ENCODE results near the gene APOA5. TPM values are rescaled to one million over a fixed set of nuclear protein-coding genes. Genes with fewer than 3 reads are reported as not detected.

Gene APOA5
- total and polyA plus RNA-seq, 2 of the 13 experiments (the other 11 are each of a cell fraction or from before 2014, with no cell fraction given) = 44.0 to 49.1 TPM

DNA sequence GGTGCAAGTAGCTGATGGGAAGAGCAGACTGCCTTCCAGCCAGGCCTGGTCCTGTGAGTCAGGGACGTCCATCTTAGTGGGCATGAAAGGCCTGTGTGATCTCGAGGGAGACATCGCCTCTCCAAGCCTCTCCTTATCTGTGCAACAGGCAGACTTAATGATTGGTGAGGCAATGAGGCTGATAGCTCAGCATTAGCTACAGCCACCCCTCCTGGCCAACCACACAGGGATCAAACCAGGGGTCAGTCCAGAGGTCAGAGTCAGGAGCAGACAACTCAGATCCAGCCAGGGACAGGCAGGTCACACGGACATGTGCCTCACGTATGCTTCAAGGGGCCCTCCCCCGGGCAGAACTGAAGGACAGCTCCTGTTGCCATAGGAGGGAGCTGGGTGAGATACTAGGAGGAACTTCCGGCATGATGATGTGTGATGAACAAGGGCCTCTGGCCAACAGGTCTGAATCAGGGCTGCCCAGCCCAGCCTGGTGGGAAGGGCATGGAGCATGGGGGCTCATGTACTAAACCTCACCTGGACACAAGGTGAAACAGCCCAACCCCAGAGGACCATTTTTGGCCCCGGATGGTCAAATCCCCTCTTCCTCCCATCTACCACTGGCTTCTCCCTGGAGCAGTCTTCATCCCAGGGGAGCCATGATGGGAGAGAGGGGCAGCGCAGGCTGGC lies 35.2 kb upstream of the APOA5 start (continued):
- TF ChIP-seq, protein P1, sequence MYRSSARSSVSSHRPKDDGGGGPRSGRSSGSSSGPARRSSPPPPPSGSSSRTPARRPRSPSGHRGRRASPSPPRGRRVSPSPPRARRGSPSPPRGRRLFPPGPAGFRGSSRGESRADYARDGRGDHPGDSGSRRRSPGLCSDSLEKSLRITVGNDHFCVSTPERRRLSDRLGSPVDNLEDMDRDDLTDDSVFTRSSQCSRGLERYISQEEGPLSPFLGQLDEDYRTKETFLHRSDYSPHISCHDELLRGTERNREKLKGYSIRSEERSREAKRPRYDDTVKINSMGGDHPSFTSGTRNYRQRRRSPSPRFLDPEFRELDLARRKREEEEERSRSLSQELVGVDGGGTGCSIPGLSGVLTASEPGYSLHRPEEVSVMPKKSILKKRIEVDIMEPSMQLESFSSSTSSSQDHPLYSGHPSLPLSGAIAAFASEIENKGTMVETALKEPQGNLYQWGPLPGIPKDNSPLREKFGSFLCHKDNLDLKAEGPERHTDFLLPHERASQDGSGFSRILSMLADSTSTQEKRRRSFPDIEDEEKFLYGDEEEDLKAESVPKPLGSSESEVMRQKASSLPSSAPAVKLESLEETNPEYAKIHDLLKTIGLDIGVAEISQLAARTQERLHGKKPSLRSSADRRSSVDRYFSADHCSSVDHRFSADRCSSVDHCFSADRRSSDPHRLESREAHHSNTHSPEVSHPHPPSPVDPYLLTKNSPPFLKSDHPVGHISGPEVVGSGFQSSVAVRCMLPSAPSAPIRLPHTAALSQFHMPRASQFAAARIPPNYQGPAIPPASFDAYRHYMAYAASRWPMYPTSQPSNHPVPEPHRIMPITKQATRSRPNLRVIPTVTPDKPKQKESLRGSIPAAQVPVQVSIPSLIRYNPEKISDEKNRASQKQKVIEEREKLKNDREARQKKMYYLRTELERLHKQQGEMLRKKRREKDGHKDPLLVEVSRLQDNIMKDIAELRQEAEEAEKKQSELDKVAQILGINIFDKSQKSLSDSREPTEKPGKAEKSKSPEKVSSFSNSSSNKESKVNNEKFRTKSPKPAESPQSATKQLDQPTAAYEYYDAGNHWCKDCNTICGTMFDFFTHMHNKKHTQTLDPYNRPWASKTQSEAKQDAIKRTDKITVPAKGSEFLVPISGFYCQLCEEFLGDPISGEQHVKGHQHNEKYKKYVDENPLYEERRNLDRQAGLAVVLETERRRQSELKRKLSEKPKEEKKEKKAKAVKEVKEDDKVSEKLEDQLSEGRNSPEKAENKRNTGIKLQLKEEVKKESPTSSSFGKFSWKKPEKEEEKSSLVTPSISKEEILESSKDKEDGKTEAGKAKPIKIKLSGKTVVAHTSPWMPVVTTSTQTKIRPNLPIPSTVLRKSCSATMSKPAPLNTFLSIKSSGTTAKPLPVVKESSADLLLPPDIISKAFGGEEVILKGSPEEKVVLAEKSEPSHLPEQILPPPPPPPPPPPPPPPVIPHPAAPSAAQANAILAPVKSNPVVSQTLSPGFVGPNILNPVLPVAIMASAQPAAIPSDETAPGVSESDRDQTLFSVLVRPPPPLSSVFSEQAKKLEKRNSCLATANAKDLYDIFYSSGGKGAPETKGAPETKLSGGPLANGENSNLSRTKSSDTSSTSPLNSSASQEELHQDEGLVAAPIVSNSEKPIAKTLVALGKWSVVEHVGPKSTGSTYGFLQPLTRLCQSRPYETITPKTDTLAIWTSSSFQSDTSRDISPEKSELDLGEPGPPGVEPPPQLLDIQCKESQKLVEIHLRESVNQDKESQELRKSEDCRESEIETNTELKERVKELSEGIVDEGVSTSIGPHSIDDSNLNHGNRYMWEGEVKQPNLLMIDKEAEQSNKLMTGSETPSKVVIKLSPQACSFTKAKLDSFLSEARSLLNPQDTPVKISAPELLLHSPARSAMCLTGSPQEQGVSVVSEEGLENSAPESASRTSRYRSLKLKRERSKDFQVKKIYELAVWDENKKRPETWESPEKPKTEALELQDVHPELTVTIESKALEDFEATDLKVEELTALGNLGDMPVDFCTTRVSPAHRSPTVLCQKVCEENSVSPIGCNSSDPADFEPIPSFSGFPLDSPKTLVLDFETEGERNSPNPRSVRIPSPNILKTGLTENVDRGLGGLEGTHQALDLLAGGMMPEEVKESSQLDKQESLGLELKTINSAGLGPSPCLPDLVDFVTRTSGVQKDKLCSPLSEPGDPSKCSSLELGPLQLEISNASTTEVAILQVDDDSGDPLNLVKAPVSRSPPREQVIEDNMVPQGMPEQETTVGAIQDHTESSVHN (CRISPR knock-in tag; IDR thresholded peaks at IDR 0.05) = peak; percentile 59; the same call in 1 of the 2 replicates
- TF ChIP-seq MXI1 (IDR thresholded peaks at IDR 0.05; ENCODE audit: borderline replicate concordance, low read depth, low read length) = peak; percentile 63; the same call in 1 of the 3 replicates
- TF ChIP-seq THYN1 (CRISPR knock-in tag; IDR thresholded peaks at IDR 0.05; ENCODE audit: borderline replicate concordance, low read depth) = no peak
- peak; percentile 31; the same call in 1 of the 2 replicates for TF ChIP-seq KDM2A (CRISPR knock-in tag; IDR thresholded peaks at IDR 0.05; ENCODE audit: borderline replicate concordance, low read depth)
- TF ChIP-seq ZNF382 (CRISPR knock-in tag; IDR thresholded peaks at IDR 0.05; ENCODE audit: borderline replicate concordance) = no peak
- peak; percentile 99 for TF ChIP-seq NR2F6 (IDR thresholded peaks at IDR 0.05)
- TF ChIP-seq NR2F6 (CRISPR knock-in tag; IDR thresholded peaks at IDR 0.05) = peak; percentile 99
- TF ChIP-seq ZBTB1 (CRISPR knock-in tag; IDR thresholded peaks at IDR 0.05; ENCODE audit: borderline replicate concordance) = no peak
- TF ChIP-seq NFIB (CRISPR knock-in tag; IDR thresholded peaks at IDR 0.05; ENCODE audit: borderline replicate concordance) = no peak
- TF ChIP-seq, protein P2, sequence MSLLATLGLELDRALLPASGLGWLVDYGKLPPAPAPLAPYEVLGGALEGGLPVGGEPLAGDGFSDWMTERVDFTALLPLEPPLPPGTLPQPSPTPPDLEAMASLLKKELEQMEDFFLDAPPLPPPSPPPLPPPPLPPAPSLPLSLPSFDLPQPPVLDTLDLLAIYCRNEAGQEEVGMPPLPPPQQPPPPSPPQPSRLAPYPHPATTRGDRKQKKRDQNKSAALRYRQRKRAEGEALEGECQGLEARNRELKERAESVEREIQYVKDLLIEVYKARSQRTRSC (CRISPR knock-in tag; IDR thresholded peaks at IDR 0.05; ENCODE audit: low read depth) = no peak
- no peak for TF ChIP-seq HDAC6 (IDR thresholded peaks at IDR 0.05; ENCODE audit: low read depth, low read length)
- TF ChIP-seq, protein P3, sequence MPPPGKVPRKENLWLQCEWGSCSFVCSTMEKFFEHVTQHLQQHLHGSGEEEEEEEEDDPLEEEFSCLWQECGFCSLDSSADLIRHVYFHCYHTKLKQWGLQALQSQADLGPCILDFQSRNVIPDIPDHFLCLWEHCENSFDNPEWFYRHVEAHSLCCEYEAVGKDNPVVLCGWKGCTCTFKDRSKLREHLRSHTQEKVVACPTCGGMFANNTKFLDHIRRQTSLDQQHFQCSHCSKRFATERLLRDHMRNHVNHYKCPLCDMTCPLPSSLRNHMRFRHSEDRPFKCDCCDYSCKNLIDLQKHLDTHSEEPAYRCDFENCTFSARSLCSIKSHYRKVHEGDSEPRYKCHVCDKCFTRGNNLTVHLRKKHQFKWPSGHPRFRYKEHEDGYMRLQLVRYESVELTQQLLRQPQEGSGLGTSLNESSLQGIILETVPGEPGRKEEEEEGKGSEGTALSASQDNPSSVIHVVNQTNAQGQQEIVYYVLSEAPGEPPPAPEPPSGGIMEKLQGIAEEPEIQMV (CRISPR knock-in tag; IDR thresholded peaks at IDR 0.05; ENCODE audit: low read depth) = no peak
- TF ChIP-seq, protein P4, sequence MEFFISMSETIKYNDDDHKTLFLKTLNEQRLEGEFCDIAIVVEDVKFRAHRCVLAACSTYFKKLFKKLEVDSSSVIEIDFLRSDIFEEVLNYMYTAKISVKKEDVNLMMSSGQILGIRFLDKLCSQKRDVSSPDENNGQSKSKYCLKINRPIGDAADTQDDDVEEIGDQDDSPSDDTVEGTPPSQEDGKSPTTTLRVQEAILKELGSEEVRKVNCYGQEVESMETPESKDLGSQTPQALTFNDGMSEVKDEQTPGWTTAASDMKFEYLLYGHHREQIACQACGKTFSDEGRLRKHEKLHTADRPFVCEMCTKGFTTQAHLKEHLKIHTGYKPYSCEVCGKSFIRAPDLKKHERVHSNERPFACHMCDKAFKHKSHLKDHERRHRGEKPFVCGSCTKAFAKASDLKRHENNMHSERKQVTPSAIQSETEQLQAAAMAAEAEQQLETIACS (CRISPR knock-in tag; IDR thresholded peaks at IDR 0.05) = no peak; the same call in 1 of the 2 replicates
- peak; percentile 69; the same call in 1 of the 2 replicates for TF ChIP-seq THAP11 (CRISPR knock-in tag; IDR thresholded peaks at IDR 0.05)
- TF ChIP-seq, protein P5, sequence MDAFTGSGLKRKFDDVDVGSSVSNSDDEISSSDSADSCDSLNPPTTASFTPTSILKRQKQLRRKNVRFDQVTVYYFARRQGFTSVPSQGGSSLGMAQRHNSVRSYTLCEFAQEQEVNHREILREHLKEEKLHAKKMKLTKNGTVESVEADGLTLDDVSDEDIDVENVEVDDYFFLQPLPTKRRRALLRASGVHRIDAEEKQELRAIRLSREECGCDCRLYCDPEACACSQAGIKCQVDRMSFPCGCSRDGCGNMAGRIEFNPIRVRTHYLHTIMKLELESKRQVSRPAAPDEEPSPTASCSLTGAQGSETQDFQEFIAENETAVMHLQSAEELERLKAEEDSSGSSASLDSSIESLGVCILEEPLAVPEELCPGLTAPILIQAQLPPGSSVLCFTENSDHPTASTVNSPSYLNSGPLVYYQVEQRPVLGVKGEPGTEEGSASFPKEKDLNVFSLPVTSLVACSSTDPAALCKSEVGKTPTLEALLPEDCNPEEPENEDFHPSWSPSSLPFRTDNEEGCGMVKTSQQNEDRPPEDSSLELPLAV (CRISPR knock-in tag; conservative IDR thresholded peaks at IDR 0.05; ENCODE audit: low read depth) = no peak
- TF ChIP-seq ZNF501 (CRISPR knock-in tag; IDR thresholded peaks at IDR 0.05) = peak; percentile 37

Measured in HepG2 (cell line).